Limb (tissue), 2 donors: ENCODE measurements around the gene GALNT17.
"Not testable (repeated sequence)": the region's sequence is repeated elsewhere in the genome, so short reads cannot be mapped to it uniquely, and the experiment has no call there.

Source experiments
- DNase-seq, 2 donors: peaks; one replicate each; pipeline ENCODE4 v3.0.0-alpha.2; 2016; ENCODE audit errors: extremely low spot score in 2 of 2

GALNT17 gene

GRCh38 chr7:71618278-71618677 is 486.3 kb downstream of the GALNT17 start:
- DNase-seq = no peak

- DNase-seq = no peak
Measured at GRCh38 chr7:71625545-71625944, 493.6 kb downstream of the GALNT17 start.

GRCh38 chr7:71626206-71626605 is 494.3 kb downstream of the GALNT17 start:
- no peak for DNase-seq

- no peak for DNase-seq
Measured at GRCh38 chr7:71627651-71628050, 495.7 kb downstream of the GALNT17 start.

- no peak for DNase-seq
Measured at GRCh38 chr7:71630516-71630915, 498.6 kb downstream of the GALNT17 start.

- DNase-seq = peak; percentile 64 to 67
Measured at GRCh38 chr7:71633551-71634008, 501.6 kb downstream of the GALNT17 start.

GRCh38 chr7:71635849-71636248 is 503.9 kb downstream of the GALNT17 start:
- DNase-seq = not testable (repeated sequence)

GRCh38 chr7:71636329-71636728 is 504.4 kb downstream of the GALNT17 start:
- peak in 1 of 2 donors; percentile 32 for DNase-seq

- DNase-seq = no peak
Measured at GRCh38 chr7:71637578-71637977, 505.6 kb downstream of the GALNT17 start.

- no peak for DNase-seq
Measured at GRCh38 chr7:71638108-71638507, 506.2 kb downstream of the GALNT17 start.

- DNase-seq = no peak
Measured at GRCh38 chr7:71639382-71640085, 507.6 kb downstream of the GALNT17 start.

GRCh38 chr7:71643031-71643430 is 511.1 kb downstream of the GALNT17 start:
- DNase-seq = not testable (repeated sequence)

GRCh38 chr7:71645836-71646235 is 513.9 kb downstream of the GALNT17 start:
- DNase-seq = no peak

- DNase-seq = no peak
Measured at GRCh38 chr7:71649812-71650211, 517.9 kb downstream of the GALNT17 start.

GRCh38 chr7:71650653-71651337 is 518.9 kb downstream of the GALNT17 start:
- DNase-seq = no peak

- DNase-seq = no peak
Measured at GRCh38 chr7:71652510-71652909, 520.6 kb downstream of the GALNT17 start.

- DNase-seq = no peak
Measured at GRCh38 chr7:71657386-71657785, 525.4 kb downstream of the GALNT17 start.

GRCh38 chr7:71659622-71660021 is 527.7 kb downstream of the GALNT17 start:
- DNase-seq = no peak

- no peak for DNase-seq
Measured at GRCh38 chr7:71661671-71662224, 529.8 kb downstream of the GALNT17 start.

- no peak for DNase-seq
Measured at GRCh38 chr7:71665716-71666115, 533.8 kb downstream of the GALNT17 start.

GRCh38 chr7:71668572-71668971 is 536.6 kb downstream of the GALNT17 start:
- DNase-seq = no peak

- no peak for DNase-seq
Measured at GRCh38 chr7:71679480-71679879, 547.5 kb downstream of the GALNT17 start.

- no peak for DNase-seq
Measured at GRCh38 chr7:71682181-71682580, 550.2 kb downstream of the GALNT17 start.
